ENCODE results near the gene PRM2.

The PRM2 gene

DNA sequence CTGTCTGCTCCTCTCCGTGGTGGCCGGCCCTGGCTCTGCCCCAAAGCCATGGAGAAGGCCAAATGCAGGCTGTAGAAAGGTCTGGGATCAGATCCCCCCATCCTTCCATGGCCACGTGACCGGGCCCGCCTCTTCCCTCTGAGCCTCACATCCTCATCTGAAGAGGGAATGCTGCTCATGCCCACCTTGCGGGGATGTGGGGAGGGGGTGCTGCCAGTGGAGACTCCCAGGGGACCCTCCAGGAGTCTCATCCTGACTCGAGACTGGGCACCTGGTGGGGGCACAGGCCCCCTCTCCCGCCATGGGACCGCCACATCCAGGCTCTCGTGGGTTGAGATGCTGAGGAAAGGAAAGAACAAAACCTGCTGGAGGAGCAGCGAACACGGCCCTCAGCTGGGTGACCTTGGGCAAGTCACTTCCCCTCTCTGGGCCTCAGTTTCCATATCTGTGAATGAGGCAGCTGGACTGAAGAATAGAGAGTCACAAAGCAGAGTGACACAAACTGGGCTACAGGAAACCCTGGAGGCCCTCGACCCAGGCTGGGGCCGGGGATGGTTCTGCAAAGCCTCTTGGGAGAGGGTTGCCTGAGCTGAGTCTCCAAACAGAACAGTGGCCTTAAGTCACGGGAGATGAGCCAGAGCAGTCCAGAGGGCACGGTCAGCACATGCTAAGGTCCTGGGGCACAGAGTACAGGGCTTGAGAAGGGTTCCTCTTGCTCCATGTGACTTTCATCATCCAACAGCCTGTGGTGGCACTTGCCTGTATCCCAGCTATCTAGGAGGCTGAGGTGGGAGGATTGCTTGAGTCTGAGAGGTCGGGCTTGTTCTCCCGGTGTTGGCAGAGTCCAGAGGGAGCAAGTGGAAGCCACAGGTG is 50.4 kb downstream of the PRM2 start:
- Histone ChIP-seq H3K36me3 (no peaks in the 10 kb centered on the region), H3K4me1 (no peaks in the 10 kb centered on the region), H3K27me3 (no peaks in the 10 kb centered on the region), H3K4me3 (ENCODE audit: low read depth, low read length) (no peak overlapping the region), H3K9me3 (no peaks in the 10 kb centered on the region)
- DNase-seq, result no peak
- no peak for TF ChIP-seq CTCF (IDR thresholded peaks at IDR 0.05; ENCODE audit: low read depth, low read length)
